ENCODE measurements around the gene LRRC4B.

DNA sequence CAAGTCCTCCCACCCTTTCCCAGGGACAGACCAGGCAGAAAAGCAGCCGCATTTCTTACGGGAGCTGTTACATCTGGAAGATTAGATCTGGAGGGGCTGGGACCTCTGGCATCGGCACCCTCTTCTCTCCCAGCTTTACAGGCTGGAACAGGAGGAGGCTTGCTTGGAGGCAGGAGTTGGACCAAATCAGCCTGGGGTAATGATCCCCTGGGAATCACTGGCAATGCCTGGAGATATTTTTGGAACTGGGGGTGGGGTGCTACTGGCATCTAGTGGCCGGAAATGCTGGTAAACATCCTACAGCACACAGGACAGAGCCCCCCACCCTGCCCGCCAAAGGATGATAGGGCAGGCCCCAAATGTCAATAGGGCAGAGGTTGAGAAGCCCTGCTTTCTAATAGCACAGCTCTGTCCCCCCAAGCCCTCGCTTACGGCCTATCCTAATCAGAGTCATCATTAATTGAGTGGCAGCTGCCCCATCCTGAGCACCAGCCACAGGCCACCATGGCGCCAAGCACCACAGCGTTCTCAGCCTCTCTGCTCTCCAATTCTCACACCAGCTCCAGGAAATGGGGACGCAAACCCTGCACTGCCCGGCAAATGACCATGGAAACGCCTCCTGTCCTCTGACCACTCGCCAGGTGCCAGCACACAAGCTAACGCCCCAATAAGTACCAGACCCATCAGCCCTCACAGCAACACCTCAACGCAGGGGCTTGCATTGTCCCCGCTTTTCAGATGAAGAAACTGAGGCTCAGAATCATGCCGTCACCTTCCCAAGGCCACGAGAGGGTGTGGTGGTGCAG, 20.6 kb downstream of the LRRC4B start:
- TF ChIP-seq CTCF (IDR thresholded peaks at IDR 0.05; ENCODE audit: insufficient read depth, low read depth, low read length) (no peak), EZH2 (IDR thresholded peaks at IDR 0.05; ENCODE audit: insufficient read depth, low read length) (no peak)

Data from astrocyte (in vitro differentiated cells and primary cell).